WTC11 (cell line): ENCODE results near the gene DDX46. TPM values are rescaled to one million over a fixed set of nuclear protein-coding genes. Genes with fewer than 3 reads are reported as not detected.
"Not testable (repeated sequence)": the region's sequence is repeated elsewhere in the genome, so short reads cannot be mapped to it uniquely, and the experiment has no call there.

Source experiments
- ATAC-seq: fragments of 200-7000 bp; cut with Tn5 transposase; 2 replicates; pipeline ENCODE4 v1.10.0; 2021; ENCODE audit warnings: mild to moderate bottlenecking, moderate library complexity
- CTCF ChIA-PET: fragments of 300-600 bp; sonication (Branson Sonifier 250); formaldehyde crosslinking; loops from one replicate; lab custom pipeline; 2021; ENCODE audit warnings: antibody characterized with exemption; lab: Charles Lee
- POLR2A ChIA-PET: fragments of 350-600 bp; sonication (Branson Sonifier 250); formaldehyde crosslinking; loops from one replicate; lab custom pipeline; 2021; ENCODE audit warnings: antibody characterized with exemption; lab: Charles Lee
- DNase-seq: peaks from one replicate; pipeline ENCODE4 v3.0.0; 2021; ENCODE audit warnings: low spot score
- H3K27ac Mint-ChIP-seq: 2 replicates; pipeline ENCODE4 v1.8.0; 2021; ENCODE audit warnings: mixed read lengths
- H3K27me3 Mint-ChIP-seq: 2 replicates; pipeline ENCODE4 v1.8.0; 2021; ENCODE audit warnings: low read depth, mild to moderate bottlenecking, moderate library complexity, mixed read lengths
- H3K36me3 Mint-ChIP-seq: 2 replicates; pipeline ENCODE4 v1.8.0; 2021; ENCODE audit warnings: mixed read lengths
- H3K4me1 Mint-ChIP-seq: 2 replicates; pipeline ENCODE4 v1.8.0; 2022; ENCODE audit warnings: mixed read lengths
- H3K4me3 Mint-ChIP-seq: 2 replicates; pipeline ENCODE4 v1.8.0; 2021; ENCODE audit warnings: mild to moderate bottlenecking, moderate library complexity, mixed read lengths
- H3K9me3 Mint-ChIP-seq: 2 replicates; pipeline ENCODE4 v1.8.0; 2021; ENCODE audit warnings: mixed read lengths
- ATF1 ChIP-seq: sonication (generic); formaldehyde crosslinking; IDR thresholded peaks from 2 replicates; pipeline ENCODE4 v1.8.1; 2023; ENCODE audit warnings: mild to moderate bottlenecking, moderate library complexity, missing genetic modification reagents
- GABPB1 ChIP-seq: sonication (generic); formaldehyde crosslinking; IDR thresholded peaks from 2 replicates; pipeline ENCODE4 v1.8.1; 2023; ENCODE audit warnings: mild to moderate bottlenecking, missing genetic modification reagents
- JUN ChIP-seq: sonication (generic); formaldehyde crosslinking; IDR thresholded peaks from 2 replicates; pipeline ENCODE4 v1.8.0; 2023; ENCODE audit warnings: mild to moderate bottlenecking, missing genetic modification reagents
- NFE2L1 ChIP-seq: sonication (generic); formaldehyde crosslinking; IDR thresholded peaks from 2 replicates; pipeline ENCODE4 v1.8.1; 2023; ENCODE audit warnings: missing genetic modification reagents
- NR3C1 ChIP-seq: sonication (generic); formaldehyde crosslinking; conservative IDR thresholded peaks from 2 replicates; pipeline ENCODE4 v1.8.1; 2023; ENCODE audit warnings: low read depth, mild to moderate bottlenecking, missing genetic modification reagents
- TEAD1 ChIP-seq: sonication (generic); formaldehyde crosslinking; IDR thresholded peaks from 2 replicates; pipeline ENCODE4 v1.8.0; 2022; ENCODE audit warnings: mild to moderate bottlenecking, missing genetic modification reagents
- ZBTB21 ChIP-seq: sonication (generic); formaldehyde crosslinking; IDR thresholded peaks from 2 replicates; pipeline ENCODE4 v1.8.1; 2023; ENCODE audit warnings: mild to moderate bottlenecking, missing genetic modification reagents, borderline replicate concordance
- total RNA-seq: library from RNA; stranded (reverse); gene quantifications from 3 replicates; pipeline ENCODE4 v1.2.3, GENCODE V29; 2021
- TF ChIP-seq, protein P1 (sequence below): sonication (generic); formaldehyde crosslinking; IDR thresholded peaks from 2 replicates; pipeline ENCODE4 v1.8.0; 2022; ENCODE audit warnings: mild to moderate bottlenecking, missing genetic modification reagents
- TF ChIP-seq, protein P2 (sequence below): sonication (generic); formaldehyde crosslinking; IDR thresholded peaks from 2 replicates; pipeline ENCODE4 v1.8.1; 2023; ENCODE audit warnings: mild to moderate bottlenecking, moderate library complexity, missing genetic modification reagents
- TF ChIP-seq, protein P3 (sequence below): sonication (generic); formaldehyde crosslinking; IDR thresholded peaks from 2 replicates; pipeline ENCODE4 v1.8.0; 2022; ENCODE audit warnings: mild to moderate bottlenecking, missing genetic modification reagents
- TF ChIP-seq, protein P4 (sequence below): fragments of 250-450 bp; sonication (Bioruptor Pico); IDR thresholded peaks from 2 replicates; pipeline ENCODE4 v1.9.0; 2021; ENCODE audit warnings: mild to moderate bottlenecking
- TF ChIP-seq, protein P5 (sequence below): sonication (generic); formaldehyde crosslinking; IDR thresholded peaks from 2 replicates; pipeline ENCODE4 v1.8.1; 2023; ENCODE audit warnings: mild to moderate bottlenecking, missing genetic modification reagents
- TF ChIP-seq, protein P6 (sequence below): sonication (generic); formaldehyde crosslinking; IDR thresholded peaks from 2 replicates; pipeline ENCODE4 v1.8.1; 2023; ENCODE audit warnings: mild to moderate bottlenecking, missing genetic modification reagents, moderate library complexity

DDX46 gene
- total RNA-seq, 1 experiment from 2014 or later, result 123 TPM

DNA sequence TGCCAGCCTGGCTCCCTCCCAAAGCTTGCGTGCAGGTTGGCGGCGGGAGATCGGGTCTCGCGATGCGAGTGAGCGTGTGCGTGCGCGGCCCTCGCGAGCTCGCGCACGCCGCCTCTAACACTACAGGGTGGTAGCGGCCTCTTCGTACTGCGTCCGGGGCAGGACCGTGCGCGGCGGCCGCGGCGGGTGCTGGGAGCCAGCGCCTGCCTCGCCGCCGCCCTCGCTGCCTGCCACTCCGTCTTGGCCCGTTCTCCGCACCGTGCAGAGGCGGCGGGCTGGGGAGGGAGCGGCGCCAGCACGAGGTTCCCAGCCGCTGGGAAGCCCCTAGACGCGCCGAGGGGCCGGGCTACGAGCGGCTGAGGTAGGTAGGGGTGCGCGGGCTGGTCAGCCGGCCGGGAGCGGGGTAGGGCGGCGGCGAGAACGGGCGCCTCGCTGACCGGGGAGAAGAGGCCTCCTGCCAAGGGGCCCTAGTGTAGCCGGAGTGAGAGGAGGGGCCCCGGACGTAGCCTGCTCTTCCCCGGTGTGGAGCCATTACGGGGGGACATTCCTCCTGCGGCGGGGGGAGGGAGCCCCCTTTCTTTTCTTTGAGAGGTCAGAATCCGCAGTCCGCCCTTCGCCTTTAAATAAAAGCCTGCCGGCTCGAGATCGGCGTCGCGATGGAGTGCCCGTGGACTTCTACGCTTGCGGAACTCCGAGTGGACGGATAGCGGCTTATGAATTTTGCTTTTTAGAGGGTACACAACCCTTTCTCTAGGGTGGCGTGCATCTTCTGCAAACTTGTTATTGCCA, 87.5 kb downstream of the DDX46 start, which contains the start of gene C5orf24 (continued):
- TF ChIP-seq, protein P1, sequence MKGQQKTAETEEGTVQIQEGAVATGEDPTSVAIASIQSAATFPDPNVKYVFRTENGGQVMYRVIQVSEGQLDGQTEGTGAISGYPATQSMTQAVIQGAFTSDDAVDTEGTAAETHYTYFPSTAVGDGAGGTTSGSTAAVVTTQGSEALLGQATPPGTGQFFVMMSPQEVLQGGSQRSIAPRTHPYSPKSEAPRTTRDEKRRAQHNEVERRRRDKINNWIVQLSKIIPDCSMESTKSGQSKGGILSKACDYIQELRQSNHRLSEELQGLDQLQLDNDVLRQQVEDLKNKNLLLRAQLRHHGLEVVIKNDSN (CRISPR knock-in tag), result peak; percentile 12; the same call in 1 of the 2 replicates
- TF ChIP-seq TEAD1 (CRISPR knock-in tag) (peak; percentile 91), NR3C1 (peak; percentile 74; the same call in 1 of the 2 replicates), ATF1 (CRISPR knock-in tag) (peak; percentile 91; the same call in 1 of the 2 replicates), ZBTB21 (CRISPR knock-in tag) (peak; percentile 90; the same call in 1 of the 2 replicates), NFE2L1 (peak; percentile 92)
- TF ChIP-seq, protein P2, sequence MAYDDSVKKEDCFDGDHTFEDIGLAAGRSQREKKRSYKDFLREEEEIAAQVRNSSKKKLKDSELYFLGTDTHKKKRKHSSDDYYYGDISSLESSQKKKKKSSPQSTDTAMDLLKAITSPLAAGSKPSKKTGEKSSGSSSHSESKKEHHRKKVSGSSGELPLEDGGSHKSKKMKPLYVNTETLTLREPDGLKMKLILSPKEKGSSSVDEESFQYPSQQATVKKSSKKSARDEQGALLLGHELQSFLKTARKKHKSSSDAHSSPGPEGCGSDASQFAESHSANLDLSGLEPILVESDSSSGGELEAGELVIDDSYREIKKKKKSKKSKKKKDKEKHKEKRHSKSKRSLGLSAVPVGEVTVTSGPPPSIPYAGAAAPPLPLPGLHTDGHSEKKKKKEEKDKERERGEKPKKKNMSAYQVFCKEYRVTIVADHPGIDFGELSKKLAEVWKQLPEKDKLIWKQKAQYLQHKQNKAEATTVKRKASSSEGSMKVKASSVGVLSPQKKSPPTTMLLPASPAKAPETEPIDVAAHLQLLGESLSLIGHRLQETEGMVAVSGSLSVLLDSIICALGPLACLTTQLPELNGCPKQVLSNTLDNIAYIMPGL (CRISPR knock-in tag), result peak; percentile 99
- TF ChIP-seq, protein P3, sequence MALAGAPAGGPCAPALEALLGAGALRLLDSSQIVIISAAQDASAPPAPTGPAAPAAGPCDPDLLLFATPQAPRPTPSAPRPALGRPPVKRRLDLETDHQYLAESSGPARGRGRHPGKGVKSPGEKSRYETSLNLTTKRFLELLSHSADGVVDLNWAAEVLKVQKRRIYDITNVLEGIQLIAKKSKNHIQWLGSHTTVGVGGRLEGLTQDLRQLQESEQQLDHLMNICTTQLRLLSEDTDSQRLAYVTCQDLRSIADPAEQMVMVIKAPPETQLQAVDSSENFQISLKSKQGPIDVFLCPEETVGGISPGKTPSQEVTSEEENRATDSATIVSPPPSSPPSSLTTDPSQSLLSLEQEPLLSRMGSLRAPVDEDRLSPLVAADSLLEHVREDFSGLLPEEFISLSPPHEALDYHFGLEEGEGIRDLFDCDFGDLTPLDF (CRISPR knock-in tag), result no peak
- TF ChIP-seq, protein P4, sequence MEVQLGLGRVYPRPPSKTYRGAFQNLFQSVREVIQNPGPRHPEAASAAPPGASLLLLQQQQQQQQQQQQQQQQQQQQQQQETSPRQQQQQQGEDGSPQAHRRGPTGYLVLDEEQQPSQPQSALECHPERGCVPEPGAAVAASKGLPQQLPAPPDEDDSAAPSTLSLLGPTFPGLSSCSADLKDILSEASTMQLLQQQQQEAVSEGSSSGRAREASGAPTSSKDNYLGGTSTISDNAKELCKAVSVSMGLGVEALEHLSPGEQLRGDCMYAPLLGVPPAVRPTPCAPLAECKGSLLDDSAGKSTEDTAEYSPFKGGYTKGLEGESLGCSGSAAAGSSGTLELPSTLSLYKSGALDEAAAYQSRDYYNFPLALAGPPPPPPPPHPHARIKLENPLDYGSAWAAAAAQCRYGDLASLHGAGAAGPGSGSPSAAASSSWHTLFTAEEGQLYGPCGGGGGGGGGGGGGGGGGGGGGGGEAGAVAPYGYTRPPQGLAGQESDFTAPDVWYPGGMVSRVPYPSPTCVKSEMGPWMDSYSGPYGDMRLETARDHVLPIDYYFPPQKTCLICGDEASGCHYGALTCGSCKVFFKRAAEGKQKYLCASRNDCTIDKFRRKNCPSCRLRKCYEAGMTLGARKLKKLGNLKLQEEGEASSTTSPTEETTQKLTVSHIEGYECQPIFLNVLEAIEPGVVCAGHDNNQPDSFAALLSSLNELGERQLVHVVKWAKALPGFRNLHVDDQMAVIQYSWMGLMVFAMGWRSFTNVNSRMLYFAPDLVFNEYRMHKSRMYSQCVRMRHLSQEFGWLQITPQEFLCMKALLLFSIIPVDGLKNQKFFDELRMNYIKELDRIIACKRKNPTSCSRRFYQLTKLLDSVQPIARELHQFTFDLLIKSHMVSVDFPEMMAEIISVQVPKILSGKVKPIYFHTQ (CRISPR knock-in tag), result no peak
- TF ChIP-seq, all 79 proteins: peak for 49

DNA sequence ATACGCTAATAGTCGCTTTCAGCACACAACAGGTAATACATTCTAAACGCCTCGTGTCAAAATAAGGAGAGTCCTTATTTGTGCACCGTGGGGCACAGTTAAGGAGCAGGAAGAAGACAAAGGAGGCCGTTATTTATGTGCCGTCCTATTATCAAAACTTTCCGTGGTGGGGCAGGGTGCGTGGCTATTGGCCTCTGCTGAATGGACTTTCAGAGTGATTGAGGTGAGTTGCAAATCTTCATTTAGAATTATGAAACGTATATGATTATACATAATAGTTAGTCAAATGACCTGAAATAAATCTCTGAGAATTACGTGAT, 88.0 kb downstream of the DDX46 start:
- H3K4me3 Mint-ChIP-seq, result peak overlapping the region; percentile 87
- POLR2A ChIA-PET, result no interaction called here
- H3K27me3 Mint-ChIP-seq, result no peaks in the 10 kb centered on the region
- TF ChIP-seq, protein P5, sequence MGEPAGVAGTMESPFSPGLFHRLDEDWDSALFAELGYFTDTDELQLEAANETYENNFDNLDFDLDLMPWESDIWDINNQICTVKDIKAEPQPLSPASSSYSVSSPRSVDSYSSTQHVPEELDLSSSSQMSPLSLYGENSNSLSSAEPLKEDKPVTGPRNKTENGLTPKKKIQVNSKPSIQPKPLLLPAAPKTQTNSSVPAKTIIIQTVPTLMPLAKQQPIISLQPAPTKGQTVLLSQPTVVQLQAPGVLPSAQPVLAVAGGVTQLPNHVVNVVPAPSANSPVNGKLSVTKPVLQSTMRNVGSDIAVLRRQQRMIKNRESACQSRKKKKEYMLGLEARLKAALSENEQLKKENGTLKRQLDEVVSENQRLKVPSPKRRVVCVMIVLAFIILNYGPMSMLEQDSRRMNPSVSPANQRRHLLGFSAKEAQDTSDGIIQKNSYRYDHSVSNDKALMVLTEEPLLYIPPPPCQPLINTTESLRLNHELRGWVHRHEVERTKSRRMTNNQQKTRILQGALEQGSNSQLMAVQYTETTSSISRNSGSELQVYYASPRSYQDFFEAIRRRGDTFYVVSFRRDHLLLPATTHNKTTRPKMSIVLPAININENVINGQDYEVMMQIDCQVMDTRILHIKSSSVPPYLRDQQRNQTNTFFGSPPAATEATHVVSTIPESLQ (CRISPR knock-in tag), result no peak
- no peak for TF ChIP-seq GABPB1
- TF ChIP-seq, protein P4 (CRISPR knock-in tag), result no peak
- no peak for TF ChIP-seq JUN
- TF ChIP-seq, protein P6, sequence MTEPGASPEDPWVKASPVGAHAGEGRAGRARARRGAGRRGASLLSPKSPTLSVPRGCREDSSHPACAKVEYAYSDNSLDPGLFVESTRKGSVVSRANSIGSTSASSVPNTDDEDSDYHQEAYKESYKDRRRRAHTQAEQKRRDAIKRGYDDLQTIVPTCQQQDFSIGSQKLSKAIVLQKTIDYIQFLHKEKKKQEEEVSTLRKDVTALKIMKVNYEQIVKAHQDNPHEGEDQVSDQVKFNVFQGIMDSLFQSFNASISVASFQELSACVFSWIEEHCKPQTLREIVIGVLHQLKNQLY (CRISPR knock-in tag), result no peak
- peaks cover 10% of the 10 kb centered on the region for H3K36me3 Mint-ChIP-seq
- H3K27ac Mint-ChIP-seq, result peak overlapping the region; percentile 45; the same call in 1 of the 2 replicates
- H3K4me1 Mint-ChIP-seq, result peaks cover 14% of the 10 kb centered on the region
- CTCF ChIA-PET, result interaction anchor here (0.6 kb wide), 1 partner anchor 60 kb away, joined by 7 read pairs; no protein-coding TSS in a partner anchor
- no peak for ATAC-seq
- no peak for DNase-seq
- H3K9me3 Mint-ChIP-seq, result no peaks in the 10 kb centered on the region

DNA sequence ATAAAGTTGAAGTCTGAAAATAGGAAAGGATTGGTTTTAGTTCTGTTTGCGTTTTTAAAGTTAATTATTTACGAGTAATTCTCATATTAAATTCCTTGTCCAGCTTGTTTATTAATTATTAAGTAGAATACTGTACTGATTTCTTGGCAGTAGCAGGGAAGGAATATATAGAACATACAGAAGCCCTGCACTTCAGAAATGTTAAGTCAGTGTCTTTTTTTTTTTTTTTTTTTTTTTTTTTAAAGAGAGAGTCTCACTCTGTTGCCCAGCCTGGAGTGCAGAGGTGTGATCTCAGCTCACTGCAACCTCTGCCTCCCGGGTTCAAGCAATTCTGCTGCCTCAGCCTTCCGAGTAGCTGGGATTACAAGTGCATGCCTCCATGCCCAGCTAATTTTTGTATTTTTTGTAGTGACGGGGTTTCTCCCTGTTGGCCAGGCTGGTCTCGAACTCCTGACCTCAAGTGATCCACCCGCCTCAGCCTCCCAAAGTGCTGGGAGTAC, 90.9 kb downstream of the DDX46 start:
- ChIA-PET POLR2A (interaction anchor here (0.7 kb wide), 1 partner anchor 594 kb away, joined by 5 read pairs; no protein-coding TSS in a partner anchor), CTCF (interaction anchor here (0.6 to 2.7 kb wide), 2 partner anchors 18 to 55 kb away, joined by 3 to 14 read pairs; partner anchors contain the start of gene PCBD2)
- Mint-ChIP-seq H3K36me3 (peaks cover 14% of the 10 kb centered on the region), H3K4me1 (peaks cover 14% of the 10 kb centered on the region)
- not testable (repeated sequence) for DNase-seq, H3K4me3 Mint-ChIP-seq, H3K27me3 Mint-ChIP-seq, H3K9me3 Mint-ChIP-seq, H3K27ac Mint-ChIP-seq, ATAC-seq
